GM19463 (cell line): ENCODE measurements around the gene SPIN4.
A peak's percentile ranks its signal among the peaks of the same experiment; 100 is the strongest.
"Not testable (repeated sequence)": the region's sequence is repeated elsewhere in the genome, so short reads cannot be mapped to it uniquely, and the experiment has no call there.

ENCODE experiments used
- ATAC-seq: cut with Tn5 transposase; IDR thresholded peaks from one replicate; pipeline ENCODE4 v1.9.1; 2021; ENCODE audit warnings: mild to moderate bottlenecking, moderate library complexity; ENCODE audit not compliant: unreplicated experiment

SPIN4 gene

DNA sequence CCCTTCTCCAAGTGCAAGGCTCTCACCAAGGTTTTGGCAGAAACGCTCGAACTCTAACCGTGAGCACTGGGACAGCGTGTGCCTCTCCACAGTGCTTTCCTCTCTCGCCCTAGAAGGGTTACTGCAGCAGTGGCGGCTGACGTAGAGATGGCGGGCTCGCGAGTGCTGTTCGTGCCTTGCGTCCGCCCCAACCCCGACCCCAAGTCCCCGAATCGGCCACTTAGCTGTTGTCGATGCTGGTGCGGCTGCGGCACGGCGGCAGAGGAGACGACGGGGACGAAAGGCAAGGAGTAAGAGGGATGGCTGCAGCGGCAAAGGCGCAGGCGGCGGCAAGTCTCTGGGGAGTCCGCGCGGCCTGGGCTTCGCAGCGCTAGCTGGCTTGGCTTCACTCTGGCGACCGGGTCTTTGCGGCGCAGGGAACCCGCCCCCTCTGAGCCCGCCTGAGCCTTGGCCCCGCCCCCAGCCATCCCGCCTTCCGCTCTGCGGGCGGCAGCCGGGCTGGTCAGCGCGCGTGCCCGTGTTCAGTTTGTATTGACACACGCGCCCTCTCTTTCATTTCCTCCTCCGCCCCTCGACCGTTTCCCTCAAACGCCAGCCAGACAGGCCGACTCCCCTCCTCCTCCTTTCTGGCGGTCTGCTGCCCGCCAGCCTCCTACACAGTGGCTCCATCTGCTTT lies at the start of gene SPIN4:
Gene SPIN4 (minus strand): TSS at position 392 of the 676 bp plus-strand sequence. CDS start 513 bp downstream, outside the sequence.
- peak; percentile 91 for ATAC-seq

DNA sequence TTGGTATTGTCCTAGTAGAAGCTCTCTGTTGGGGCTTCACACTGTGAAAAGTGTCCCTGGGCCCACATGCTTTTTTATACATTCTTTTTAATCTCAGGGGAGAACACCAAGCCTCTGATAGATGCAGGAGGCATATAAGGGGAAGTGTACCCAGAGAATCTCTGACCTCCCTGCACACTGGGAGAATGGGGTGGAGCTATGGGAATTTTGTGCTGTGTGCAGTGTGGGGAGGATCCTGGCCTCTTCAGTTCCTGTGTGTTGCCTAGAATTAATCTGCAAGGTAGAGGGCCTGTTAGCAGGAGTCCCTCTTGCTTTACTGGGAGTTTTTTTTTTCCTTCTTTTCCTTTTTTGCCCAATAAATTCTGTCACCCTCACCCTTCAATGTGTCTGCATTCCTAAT lies 49.2 kb upstream of the SPIN4 start:
- no peak for ATAC-seq

GRCh38 chrX:63394872-63395271 lies 43.7 kb upstream of the SPIN4 start:
- no peak for ATAC-seq

GRCh38 chrX:63393094-63393493 lies 42.0 kb upstream of the SPIN4 start:
- not testable (repeated sequence) for ATAC-seq

DNA sequence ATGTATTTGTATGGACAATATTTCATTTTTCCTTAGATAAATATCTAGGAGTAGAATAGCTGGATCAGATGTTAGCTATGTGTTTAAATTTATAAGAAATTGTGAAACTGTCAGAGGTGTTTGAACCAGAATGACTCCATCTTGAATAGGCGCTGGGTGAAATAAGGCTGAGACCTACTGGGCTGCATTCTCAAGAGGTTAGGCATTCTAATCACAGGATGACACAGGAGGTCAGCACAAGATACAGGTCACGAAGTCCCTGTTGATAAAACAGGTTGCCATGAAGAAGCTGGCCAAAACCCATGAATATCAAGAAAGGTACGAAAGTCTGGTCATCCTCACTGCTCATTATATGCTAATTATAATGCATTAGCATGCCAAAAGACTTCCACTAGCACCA lies 36.3 kb upstream of the SPIN4 start:
- no peak for ATAC-seq

DNA sequence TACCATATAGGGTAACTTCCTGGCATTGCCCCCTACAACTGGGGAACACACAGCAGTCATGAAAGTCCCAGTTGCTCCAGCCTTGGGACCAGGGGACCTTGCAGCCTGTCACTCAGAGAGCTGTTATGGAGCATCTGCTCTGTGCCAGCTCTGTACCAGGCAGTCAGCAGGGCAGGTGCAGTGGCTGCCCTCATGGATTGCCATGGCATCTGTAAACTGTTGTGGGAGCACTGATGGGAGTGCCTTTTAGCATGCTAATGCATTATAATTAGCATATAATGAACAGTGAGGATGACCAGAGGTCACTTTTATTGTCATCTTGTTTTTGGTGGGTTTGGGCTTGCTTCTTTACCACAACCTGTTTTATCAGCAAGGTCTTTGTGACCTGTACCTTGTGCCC lies 33.1 kb upstream of the SPIN4 start:
- not testable (repeated sequence) for ATAC-seq

- not testable (repeated sequence) for ATAC-seq
Observed at GRCh38 chrX:63373012-63373411, 21.9 kb upstream of the SPIN4 start.

DNA sequence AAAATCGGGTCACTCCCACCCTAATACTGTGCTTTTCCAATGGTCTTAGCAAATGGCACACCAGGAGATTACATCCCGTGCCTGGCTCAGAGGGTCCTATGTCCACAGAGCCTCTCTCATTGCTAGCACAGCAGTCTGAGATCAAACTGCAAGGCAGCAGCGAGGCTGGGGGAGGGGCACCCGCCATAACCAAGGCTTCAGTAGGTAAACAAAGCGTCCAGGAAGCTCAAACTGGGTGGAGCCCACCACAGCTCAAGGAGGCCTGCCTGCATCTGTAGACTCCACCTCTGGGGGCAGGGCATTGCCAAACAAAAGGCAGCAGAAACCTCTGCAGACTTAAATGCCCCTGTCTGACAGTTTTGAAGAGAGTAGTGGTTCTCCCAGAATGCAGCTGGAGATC lies 16.6 kb upstream of the SPIN4 start:
- ATAC-seq = not testable (repeated sequence)

DNA sequence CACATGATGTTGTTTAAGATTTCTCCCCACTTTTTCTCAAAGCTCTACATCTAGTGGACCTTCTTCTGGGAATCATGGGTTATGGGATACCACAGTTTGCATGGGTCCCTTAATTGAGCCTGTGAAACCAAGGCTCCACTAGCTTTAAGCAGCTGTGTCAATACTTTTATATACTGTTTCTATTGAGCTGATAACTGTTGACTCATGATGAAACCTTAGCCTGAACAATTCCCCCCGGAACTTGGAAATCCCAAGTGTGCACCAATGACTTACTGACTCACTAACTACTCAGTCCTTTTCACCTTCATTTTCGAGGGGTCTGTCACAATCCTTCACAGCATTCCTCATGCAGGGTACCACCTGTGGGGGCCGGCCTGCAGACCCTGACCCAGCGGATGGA lies 12.7 kb upstream of the SPIN4 start:
- ATAC-seq = no peak

DNA sequence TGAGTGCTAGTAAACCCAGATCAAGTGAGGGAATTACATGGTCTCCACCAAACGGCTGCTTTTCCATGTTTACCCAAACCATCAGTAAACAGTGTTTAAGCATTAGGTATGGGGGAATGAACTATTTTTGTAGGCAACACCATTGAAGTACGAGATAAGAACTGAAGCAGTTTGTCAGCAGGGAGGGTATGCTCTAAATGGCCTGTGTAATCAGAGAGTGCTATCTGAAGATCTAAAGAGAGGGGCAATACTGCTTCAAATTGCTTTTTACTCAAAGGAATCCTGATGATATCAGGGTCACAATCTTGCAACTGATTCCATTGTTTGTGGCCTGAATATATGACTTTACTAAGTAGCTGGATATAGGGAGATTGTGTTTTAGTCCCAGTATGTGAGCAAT lies 10.4 kb upstream of the SPIN4 start:
- no peak for ATAC-seq

DNA sequence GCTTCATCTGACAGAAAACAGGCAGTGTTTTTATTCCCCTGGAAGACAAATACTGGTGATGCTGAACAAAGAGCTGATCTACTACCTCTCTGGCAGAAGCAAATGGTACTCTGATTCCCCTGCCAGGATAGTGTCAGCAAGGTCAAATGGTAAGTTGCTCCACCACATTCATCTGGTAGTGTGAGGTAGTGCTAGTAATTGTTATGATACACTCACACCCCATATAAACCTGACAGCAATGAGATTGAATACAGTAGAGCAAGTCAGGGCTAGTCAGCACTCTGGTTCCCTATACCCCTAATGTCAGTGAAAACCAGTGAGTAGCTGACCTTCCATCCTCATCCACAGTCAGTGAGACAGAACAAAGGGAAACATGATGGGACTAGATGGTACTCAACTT lies 3.4 kb upstream of the SPIN4 start:
- ATAC-seq = no peak

- peak; percentile 30 for ATAC-seq
Observed at GRCh38 chrX:63350465-63350877, 661 bp downstream of the SPIN4 start.

DNA sequence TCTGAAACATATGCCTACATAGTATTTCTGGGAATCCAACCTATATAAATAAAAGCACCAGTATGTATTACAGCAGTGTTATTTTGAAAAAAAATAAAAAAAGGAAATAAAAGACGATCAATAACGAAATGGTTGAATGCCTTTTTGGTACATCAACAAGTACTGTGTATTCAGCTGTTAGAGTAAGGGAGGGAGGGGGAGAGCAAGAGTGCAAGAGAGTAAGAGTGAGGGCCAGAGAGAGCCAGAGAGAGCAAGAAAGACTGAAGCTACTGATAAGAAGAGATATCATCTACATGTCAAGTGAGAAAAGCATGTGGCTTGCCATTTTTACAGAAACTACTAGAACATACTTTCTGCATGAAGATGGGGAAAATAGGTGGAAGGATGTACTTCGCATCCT lies 1.8 kb downstream of the SPIN4 start:
- ATAC-seq = no peak

DNA sequence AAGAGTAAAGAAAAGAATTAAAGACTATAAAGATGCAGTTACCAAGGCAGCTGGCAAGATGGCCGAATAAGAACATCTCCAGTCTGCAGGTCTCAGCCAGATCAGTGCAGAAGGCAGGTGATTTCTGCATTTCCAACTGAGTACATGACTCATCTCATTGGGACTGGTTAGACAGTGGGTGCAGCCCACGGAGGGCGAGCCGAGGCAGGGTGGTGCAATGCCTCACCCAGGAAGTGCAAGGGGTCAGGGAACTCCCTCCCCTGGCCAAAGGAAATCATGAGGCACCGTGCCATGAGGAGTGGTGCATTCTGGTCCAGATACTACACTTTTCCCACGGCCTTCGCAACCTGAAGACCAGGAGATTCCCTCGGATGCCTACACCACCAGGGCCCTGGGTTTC lies 20.5 kb downstream of the SPIN4 start:
- no peak for ATAC-seq

DNA sequence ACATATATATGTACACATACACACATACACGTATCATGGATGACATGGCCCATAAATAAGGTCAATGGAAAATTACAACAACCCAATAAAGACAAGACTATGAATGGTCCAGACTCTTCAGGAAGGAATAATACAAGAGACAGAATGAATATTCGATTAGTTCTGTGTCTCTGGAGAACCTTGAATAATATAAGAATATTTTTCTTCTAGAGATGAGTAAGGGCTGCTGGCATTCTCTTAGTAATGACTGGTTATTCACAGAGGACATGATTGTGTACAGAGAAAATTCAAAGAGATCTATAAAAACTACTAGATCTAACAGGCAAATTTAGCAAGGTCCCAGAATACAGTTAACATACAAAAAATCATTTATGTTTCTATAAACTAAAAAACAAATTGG lies 23.3 kb downstream of the SPIN4 start:
- no peak for ATAC-seq

- ATAC-seq = no peak
Observed at GRCh38 chrX:63299596-63299995, 51.5 kb downstream of the SPIN4 start.
